ENCODE data around the gene MYADM. TPM values are rescaled to one million over a fixed set of nuclear protein-coding genes. Genes with fewer than 3 reads are reported as not detected.
"Not testable (repeated sequence)": the region's sequence is repeated elsewhere in the genome, so short reads cannot be mapped to it uniquely, and the experiment has no call there.

Gene MYADM, protein sequence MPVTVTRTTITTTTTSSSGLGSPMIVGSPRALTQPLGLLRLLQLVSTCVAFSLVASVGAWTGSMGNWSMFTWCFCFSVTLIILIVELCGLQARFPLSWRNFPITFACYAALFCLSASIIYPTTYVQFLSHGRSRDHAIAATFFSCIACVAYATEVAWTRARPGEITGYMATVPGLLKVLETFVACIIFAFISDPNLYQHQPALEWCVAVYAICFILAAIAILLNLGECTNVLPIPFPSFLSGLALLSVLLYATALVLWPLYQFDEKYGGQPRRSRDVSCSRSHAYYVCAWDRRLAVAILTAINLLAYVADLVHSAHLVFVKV
- polyA plus RNA-seq: 47.0 TPM

- H3K9me3 Mint-ChIP-seq: no peaks in the 10 kb centered on the region
- peak within 1 kb of the TSS; percentile 96 to 100 (median 98) for H3K27ac Mint-ChIP-seq
- peak within 1 kb of the TSS; percentile 86 to 98 (median 92) for H3K4me3 Mint-ChIP-seq
- peaks cover 4% of the 10 kb centered on the region for H3K27me3 Mint-ChIP-seq
- peaks cover 2% of the 10 kb centered on the region for H3K36me3 Mint-ChIP-seq
- peaks cover 13 to 22% (median 20%) of the 10 kb centered on the region in 3 donors for H3K4me1 Mint-ChIP-seq
Measured at GRCh38 chr19:53867225-53868090, at the start of gene MYADM. MYADM (plus strand) TSS chr19:53867883; CDS start chr19:53873530, 5,647 bp downstream.

DNA sequence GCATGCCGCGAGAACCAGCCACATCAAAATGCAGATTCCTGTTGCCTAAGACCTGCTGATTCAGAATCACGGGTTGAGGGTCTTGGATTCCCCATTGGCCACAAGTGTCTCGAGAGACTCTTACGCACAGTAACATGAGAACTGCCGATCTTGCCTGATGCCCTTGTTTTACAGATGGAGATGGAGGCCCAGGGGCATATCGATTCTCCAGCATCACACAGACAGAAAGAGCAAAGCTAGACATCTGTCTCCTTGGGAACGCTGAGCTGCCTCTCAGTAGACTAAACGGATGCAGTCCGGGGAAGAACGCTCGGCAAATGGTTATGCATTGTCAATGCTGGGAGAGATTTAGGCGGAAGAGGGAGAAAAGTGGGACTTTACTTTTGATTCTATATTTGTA, 48.9 kb upstream of the MYADM start:
- H3K9me3 Mint-ChIP-seq: peaks cover 0 to 2% (median 0%) of the 10 kb centered on the region in 3 donors
- H3K4me3 Mint-ChIP-seq: no peak overlapping the region
- peaks cover 1% of the 10 kb centered on the region for H3K27me3 Mint-ChIP-seq
- no peaks in the 10 kb centered on the region for H3K4me1 Mint-ChIP-seq
- H3K36me3 Mint-ChIP-seq: peaks cover 1% of the 10 kb centered on the region
- H3K27ac Mint-ChIP-seq: peak overlapping the region in 1 of 3 donors; percentile 95

- no peak overlapping the region for H3K27ac Mint-ChIP-seq
- H3K9me3 Mint-ChIP-seq: peaks cover 0 to 2% (median 0%) of the 10 kb centered on the region in 3 donors
- peaks cover 3% of the 10 kb centered on the region for H3K36me3 Mint-ChIP-seq
- peaks cover 10% of the 10 kb centered on the region for H3K27me3 Mint-ChIP-seq
- H3K4me1 Mint-ChIP-seq: no peaks in the 10 kb centered on the region
- no peak overlapping the region for H3K4me3 Mint-ChIP-seq
Measured at GRCh38 chr19:53819861-53820260, 47.8 kb upstream of the MYADM start.

DNA sequence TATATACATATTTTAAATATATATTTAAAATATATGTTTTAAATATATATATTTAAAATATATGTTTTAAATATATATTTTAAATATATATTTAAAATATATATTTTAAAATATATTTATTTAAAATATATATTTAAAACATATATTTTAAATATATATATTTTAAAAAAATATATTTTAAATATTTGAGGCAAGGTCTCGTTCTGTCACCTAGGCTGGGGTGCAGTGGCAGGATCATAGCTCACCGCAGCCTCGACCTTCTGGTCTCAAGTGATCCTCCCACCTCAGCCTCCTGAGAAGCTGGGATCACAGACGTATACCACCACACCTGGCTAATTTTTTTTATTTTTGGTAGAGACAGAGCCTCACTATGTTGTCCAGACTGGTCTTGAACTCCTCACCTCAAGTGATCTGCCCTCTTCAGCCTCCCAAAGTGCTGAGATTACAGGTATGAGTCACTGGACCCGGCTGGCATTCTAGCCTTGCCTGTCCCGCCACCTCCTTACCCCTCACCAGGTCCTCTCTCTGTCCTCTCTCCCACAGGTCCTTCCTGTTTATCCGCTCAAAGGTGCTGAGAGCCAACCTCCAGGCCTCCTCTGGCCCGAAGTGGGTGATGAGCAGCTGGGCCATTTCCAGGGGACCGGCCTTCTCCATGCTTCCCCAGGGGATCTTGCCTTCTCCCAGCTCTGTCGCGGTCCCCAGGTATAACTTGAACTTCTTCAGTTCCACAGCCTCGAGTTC, 44.1 kb upstream of the MYADM start:
- Mint-ChIP-seq H3K27ac (no peak overlapping the region), H3K27me3 (peaks cover 14% of the 10 kb centered on the region), H3K4me1 (no peaks in the 10 kb centered on the region), H3K9me3 (peaks cover 0 to 6% (median 0%) of the 10 kb centered on the region in 3 donors), H3K36me3 (peaks cover 3% of the 10 kb centered on the region), H3K4me3 (peak overlapping the region in 1 of 4 donors; percentile 41)

GRCh38 chr19:53824134-53824611, 43.5 kb upstream of the MYADM start, which contains the start of gene NLRP12:
NLRP12 (minus strand) TSS chr19:53824314; CDS start chr19:53824174, 140 bp downstream.
- peaks cover 3% of the 10 kb centered on the region for H3K36me3 Mint-ChIP-seq
- peak within 1 kb of the TSS in 1 of 4 donors; percentile 41 for H3K4me3 Mint-ChIP-seq
- peaks cover 0 to 6% (median 0%) of the 10 kb centered on the region in 3 donors for H3K9me3 Mint-ChIP-seq
- no peak within 1 kb of the TSS for H3K27ac Mint-ChIP-seq
- no peaks in the 10 kb centered on the region for H3K4me1 Mint-ChIP-seq
- peaks cover 15% of the 10 kb centered on the region for H3K27me3 Mint-ChIP-seq

GRCh38 chr19:53826876-53827275, 40.8 kb upstream of the MYADM start:
- Mint-ChIP-seq H3K9me3 (peaks cover 0 to 4% (median 0%) of the 10 kb centered on the region in 3 donors), H3K27ac (no peak overlapping the region), H3K27me3 (peaks cover 23% of the 10 kb centered on the region), H3K4me3 (no peak overlapping the region), H3K36me3 (peaks cover 1% of the 10 kb centered on the region), H3K4me1 (no peaks in the 10 kb centered on the region)

GRCh38 chr19:53828531-53828930, 39.2 kb upstream of the MYADM start:
- H3K27ac Mint-ChIP-seq: no peak overlapping the region
- H3K9me3 Mint-ChIP-seq: peaks cover 0 to 4% (median 0%) of the 10 kb centered on the region in 3 donors
- H3K4me3 Mint-ChIP-seq: no peak overlapping the region
- peaks cover 3% of the 10 kb centered on the region for H3K36me3 Mint-ChIP-seq
- peaks cover 31% of the 10 kb centered on the region for H3K27me3 Mint-ChIP-seq
- H3K4me1 Mint-ChIP-seq: no peaks in the 10 kb centered on the region

- Mint-ChIP-seq H3K4me3 (peak overlapping the region in 1 of 4 donors; percentile 30), H3K27me3 (peaks cover 18% of the 10 kb centered on the region)
- H3K36me3 Mint-ChIP-seq, H3K27ac Mint-ChIP-seq, H3K9me3 Mint-ChIP-seq, H3K4me1 Mint-ChIP-seq: not testable (repeated sequence)
Measured at GRCh38 chr19:53832861-53833260, 34.8 kb upstream of the MYADM start.

DNA sequence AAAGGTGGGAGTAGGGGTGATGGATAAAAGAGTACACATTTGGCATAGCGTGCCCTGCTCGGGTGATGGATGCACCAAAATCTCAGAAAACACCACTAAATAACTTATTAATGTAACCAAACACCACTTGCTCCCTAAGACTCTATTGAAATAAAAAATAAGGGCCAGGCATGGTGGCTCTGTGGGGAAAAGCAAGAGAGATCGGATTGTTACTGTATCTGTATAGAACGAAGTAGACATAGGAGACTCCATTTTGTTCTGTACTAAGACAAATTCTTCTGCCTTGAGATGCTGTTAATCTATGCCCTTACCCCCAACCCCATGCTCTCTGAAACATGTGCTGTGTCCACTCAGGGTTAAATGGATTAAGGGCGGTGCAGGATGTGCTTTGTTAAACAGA, 29.2 kb upstream of the MYADM start:
- not testable (repeated sequence) for H3K9me3 Mint-ChIP-seq, H3K4me1 Mint-ChIP-seq

GRCh38 chr19:53840241-53840640, 27.4 kb upstream of the MYADM start:
- H3K9me3 Mint-ChIP-seq, H3K4me1 Mint-ChIP-seq, H3K4me3 Mint-ChIP-seq, H3K36me3 Mint-ChIP-seq, H3K27ac Mint-ChIP-seq, H3K27me3 Mint-ChIP-seq: not testable (repeated sequence)

More for the DNA sequence above, 29.2 kb upstream of the MYADM start:
- H3K4me3 Mint-ChIP-seq, H3K36me3 Mint-ChIP-seq, H3K27me3 Mint-ChIP-seq, H3K27ac Mint-ChIP-seq: not testable (repeated sequence)

DNA sequence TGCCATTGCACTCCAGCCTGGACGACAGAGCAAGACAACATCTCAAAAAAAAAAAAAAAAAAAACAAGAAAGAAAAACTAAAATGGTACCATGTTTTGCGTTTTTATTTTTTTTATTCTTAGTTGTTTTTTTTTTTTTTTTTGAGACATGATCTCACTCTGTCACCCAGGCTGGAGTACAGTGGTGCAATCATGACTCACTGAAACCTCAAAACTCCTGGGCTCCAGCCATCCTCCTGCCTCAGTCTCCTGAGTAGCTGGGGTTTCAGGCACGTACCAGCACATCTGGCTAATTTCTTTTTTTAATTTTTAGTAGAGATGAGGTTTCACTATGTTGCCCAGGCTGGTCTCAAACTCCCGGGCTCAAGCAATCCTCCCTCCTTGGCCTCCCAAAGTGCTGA, 26.8 kb upstream of the MYADM start:
- H3K27ac Mint-ChIP-seq, H3K36me3 Mint-ChIP-seq, H3K27me3 Mint-ChIP-seq, H3K4me3 Mint-ChIP-seq, H3K4me1 Mint-ChIP-seq, H3K9me3 Mint-ChIP-seq: not testable (repeated sequence)

GRCh38 chr19:53844849-53845246, 22.8 kb upstream of the MYADM start:
- Mint-ChIP-seq H3K4me3 (no peak overlapping the region), H3K27ac (no peak overlapping the region)

GRCh38 chr19:53847555-53847954, 20.1 kb upstream of the MYADM start:
- Mint-ChIP-seq H3K9me3 (peaks cover 0 to 3% (median 0%) of the 10 kb centered on the region in 3 donors), H3K36me3 (no peaks in the 10 kb centered on the region), H3K27me3 (peaks cover 25% of the 10 kb centered on the region), H3K4me3 (no peak overlapping the region), H3K27ac (no peak overlapping the region), H3K4me1 (peaks cover 7 to 14% (median 10%) of the 10 kb centered on the region in 3 donors)

More at GRCh38 chr19:53844849-53845246, 22.8 kb upstream of the MYADM start:
- Mint-ChIP-seq H3K27me3 (peaks cover 16% of the 10 kb centered on the region), H3K36me3 (no peaks in the 10 kb centered on the region), H3K4me1 (peaks cover 4 to 9% (median 5%) of the 10 kb centered on the region in 3 donors), H3K9me3 (peaks cover 0 to 2% (median 0%) of the 10 kb centered on the region in 3 donors)

- H3K36me3 Mint-ChIP-seq: no peaks in the 10 kb centered on the region
- no peak overlapping the region for H3K4me3 Mint-ChIP-seq
- H3K4me1 Mint-ChIP-seq: peaks cover 12 to 16% (median 15%) of the 10 kb centered on the region in 3 donors
- H3K9me3 Mint-ChIP-seq: peaks cover 0 to 6% (median 0%) of the 10 kb centered on the region in 3 donors
- H3K27me3 Mint-ChIP-seq: peaks cover 31% of the 10 kb centered on the region
- peak overlapping the region in 1 of 3 donors; percentile 91 for H3K27ac Mint-ChIP-seq
Measured at GRCh38 chr19:53849237-53849676, 18.4 kb upstream of the MYADM start.

Measured in IgD-negative memory B cell (primary cell).